HG02970 (cell line): ENCODE data around the gene IGFBP7.

ENCODE experiments used
- ATAC-seq: cut with Tn5 transposase; IDR thresholded peaks from one replicate; pipeline ENCODE4 v1.9.1; 2021; ENCODE audit warnings: mild to moderate bottlenecking, moderate library complexity, moderate number of reproducible peaks; ENCODE audit not compliant: unreplicated experiment, low FRiP score

IGFBP7 gene

DNA sequence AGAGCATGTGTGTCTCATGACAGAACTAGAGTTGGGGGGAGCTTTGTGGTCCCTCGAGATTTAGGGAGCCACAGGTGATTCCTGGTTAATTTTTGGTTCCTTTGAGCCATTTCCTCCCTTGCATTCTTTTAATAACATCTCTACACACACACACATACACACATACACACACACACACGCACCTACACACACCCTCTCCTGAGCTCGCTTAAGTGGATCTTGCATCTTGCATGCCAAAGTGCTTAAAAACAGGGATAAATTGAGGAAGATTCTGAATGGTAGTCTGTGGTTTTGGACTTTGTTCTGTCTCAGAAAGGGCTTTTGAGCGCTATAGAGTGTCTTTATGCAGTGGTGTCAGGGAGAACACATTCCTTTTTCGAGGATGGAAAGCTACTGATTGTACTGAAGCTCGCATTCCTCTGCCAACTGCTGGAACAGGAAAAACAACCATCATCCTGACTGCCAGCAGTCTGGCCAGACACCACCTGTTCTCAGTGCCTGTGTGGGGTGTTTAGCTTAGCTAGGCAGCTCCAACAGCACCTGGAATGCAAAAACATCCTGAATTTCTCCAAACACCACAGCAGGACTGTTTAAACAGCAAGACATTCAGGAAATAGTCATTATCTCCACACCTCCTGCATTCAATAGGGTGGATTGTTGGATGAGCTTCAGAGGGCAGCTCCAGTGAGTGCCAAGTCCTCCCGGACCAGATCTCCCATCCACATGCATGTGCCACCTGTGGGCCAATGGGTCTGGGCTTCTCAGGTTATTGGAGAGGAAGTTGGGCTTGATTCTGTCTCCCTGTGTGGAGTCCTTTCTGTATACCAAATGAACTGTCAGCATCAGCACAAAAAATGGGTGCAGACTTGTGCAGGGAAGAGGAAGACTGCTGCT, 21.9 kb upstream of the IGFBP7 start:
- ATAC-seq, result no peak

DNA sequence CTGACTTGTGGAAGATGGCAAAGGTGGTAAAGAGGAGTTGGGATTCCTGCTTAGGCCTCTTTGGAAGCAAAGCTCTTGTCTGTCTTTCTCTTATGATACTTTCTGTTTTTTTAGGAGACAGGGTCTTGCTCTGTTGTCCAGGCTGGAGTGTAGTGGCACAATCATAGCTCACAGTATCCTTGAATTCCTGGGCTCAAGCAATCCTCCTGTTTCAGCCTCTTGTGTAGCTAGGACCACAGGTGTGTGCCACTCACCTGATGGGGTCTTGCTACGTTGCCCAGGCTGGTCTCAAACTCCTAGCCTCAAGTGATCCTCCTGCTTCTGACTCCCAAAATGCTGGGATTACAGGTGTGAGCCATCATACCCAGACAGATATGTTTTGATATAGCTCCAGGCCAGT, 19.3 kb upstream of the IGFBP7 start:
- ATAC-seq, result no peak

DNA sequence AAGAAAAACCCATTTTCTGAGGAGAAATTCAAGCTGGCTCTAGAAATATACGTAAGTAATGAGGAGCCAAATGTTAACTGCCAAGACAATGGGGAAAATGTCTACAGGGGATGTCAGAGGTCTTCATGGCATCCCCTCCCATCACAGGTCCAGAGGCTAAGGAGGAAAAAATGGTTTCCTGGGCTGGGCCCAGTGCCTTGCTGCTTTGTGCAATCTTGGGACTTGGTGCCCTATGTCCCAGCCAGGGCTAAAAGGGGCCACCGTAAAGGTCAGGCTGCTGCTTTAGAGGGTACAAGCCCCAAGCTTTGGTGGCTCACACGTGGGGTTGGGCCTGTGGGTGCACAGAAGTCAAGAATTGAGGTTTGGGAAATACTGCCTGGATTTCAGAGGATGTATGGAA, 17.2 kb upstream of the IGFBP7 start:
- no peak for ATAC-seq

DNA sequence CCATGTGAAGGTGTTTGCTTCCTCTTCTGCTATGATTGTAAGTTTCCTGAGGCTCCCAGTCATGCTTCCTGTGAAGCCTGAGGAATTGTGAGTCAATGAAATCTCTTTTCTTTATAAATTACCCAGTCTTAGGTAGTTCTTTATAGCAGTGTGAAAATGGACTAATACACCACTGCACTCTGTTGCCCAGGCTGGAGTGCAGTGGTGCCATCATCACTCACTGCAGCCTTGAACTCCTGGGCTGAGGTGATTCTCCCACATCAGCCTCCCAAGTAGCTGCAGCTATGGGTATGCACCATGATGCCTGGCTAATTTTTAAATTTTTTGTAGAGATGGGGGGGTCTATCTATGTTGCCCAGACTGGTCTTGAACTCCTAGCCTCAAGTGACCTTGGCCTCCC, 15.8 kb upstream of the IGFBP7 start:
- ATAC-seq, result no peak

DNA sequence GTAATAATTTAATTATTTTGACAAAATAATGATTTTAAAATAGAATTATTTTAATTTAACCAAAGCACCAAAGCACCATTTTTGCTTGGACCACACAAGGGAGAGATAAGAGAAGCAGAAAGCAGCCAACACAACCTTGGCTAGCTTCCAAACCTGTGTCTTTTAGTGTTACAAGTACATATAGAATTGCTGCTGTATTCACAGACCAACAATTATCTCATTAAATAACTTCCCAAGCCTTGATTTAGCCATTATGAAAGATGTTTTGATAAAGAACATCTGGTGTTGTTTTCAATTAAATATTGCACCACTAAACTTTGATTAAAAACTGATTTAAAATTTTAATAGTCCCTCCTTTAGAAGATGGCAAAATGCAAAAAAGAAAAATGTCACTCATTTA, 14.0 kb upstream of the IGFBP7 start:
- no peak for ATAC-seq

DNA sequence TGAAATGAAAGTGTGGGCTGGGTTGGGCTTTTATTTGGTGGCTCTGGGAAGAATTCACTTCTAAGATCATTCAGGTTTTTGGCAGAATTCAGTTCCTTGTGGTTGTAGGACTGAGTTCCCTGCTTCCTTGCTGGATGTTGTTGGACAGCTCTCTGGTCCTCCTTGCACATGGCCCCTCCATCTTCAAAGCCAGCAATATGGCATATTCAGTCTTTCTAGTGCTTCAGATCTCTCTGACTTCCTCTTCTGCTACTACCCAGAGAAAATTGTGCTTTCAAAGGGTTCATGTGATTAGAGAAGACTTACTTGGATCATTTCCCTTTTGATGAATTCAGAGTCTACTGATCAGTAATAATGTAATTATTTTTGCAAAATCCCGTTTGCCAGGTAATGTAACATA, 12.8 kb upstream of the IGFBP7 start:
- no peak for ATAC-seq

DNA sequence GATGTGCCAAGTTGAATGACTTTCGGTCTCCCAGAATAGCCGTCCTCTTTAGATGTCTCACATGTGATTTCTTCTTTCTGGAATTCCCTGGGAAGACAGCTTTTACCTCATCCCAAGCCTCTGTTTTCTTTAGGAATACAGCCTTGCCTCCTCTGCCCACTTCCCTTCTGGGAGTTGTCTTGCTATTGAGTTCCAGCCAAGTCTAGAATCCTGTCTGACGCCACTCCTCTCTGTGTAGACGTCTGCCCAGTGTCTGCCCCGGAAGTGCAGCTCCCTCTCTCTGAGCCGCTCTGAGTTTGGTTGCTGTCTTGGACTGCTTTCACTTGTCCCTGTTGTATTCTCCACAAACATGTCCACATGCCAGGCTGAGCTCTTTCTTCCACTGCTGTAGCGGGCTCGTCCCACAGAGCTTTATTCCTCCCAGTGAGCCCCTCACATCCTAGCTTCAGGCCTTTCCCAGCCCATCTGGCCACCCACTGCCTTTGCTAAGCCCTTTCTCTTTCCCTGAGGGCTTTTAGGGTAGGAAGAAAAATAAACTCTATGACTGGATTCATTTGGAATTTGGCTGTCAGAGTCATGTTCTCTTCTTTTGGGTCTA, 9.0 kb upstream of the IGFBP7 start:
- no peak for ATAC-seq

DNA sequence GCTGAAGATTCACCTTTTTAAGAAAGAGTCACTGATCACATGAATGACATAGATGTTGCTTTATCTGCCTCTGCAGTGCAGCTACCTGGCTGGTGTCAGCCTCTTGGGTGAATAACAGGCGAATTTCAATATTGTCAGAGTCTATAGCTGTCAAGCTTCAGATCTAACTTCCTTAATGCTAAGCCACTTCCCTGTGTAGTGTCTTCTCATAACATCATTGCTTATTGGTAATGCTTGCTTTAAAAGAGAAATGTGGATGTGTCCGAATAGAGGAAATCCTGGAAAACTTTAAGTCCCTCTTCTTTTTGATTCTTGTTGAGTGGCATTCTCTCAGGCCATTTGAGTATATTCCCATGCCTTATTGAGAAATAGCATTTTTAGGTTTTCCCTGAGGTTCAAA, 7.3 kb upstream of the IGFBP7 start:
- no peak for ATAC-seq

DNA sequence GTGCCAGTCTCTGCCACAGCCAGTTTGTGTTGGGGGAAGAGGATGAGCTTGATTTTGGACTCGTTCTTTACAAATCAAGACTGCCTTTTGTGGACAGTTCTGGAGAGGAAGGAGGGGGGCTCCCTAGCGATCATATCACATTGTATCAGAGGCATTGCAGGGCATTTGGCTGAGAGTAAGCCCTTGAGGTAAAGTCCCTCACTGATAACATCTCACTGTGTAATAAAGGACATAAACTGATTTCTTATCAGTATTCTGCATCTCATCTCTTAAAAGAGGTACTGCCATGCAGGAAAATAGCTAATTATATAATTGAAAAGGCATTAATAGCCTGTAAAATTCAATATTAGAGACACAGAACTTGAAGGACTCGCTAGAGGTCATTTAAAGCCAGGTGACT, 6.1 kb upstream of the IGFBP7 start:
- no peak for ATAC-seq

DNA sequence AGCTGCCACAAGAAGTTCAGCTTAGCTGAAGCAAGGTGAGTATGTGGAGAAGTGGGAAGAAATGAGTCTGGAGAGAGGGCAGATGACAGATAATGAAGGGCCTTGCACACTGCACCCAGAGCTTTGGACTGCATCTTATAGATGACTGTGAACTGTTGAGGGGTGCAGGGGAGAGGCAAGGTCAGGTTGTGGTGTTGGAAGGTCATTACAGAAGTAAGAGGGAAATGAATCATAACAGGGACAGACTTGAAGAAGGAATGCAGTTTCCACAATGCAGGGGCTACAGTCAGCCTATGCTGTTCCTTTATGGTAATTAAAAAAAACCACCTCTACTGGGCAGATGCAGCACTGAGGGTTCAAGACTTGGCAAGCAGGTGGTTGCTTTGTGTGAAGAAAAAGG, 4.8 kb upstream of the IGFBP7 start:
- no peak for ATAC-seq

DNA sequence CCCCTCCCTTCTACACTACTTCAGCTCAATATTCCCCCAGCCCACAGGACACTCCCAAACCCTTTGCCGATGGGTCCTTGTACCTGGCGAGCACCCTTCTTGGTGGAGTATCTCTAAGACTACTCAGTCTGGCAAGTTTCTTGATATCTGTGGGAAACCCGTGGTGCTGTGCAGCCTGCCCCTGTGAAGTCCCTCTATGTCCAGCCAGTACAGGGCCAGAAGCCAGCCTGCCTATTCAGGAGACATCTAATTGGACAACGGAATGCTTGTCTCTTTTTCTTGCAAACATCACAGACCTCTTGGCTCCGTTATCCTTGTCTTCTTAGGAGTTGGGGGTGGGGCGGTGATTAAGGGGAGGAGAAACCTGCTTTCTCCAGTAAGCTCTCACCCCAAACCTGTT, 3.7 kb upstream of the IGFBP7 start:
- ATAC-seq, result no peak

DNA sequence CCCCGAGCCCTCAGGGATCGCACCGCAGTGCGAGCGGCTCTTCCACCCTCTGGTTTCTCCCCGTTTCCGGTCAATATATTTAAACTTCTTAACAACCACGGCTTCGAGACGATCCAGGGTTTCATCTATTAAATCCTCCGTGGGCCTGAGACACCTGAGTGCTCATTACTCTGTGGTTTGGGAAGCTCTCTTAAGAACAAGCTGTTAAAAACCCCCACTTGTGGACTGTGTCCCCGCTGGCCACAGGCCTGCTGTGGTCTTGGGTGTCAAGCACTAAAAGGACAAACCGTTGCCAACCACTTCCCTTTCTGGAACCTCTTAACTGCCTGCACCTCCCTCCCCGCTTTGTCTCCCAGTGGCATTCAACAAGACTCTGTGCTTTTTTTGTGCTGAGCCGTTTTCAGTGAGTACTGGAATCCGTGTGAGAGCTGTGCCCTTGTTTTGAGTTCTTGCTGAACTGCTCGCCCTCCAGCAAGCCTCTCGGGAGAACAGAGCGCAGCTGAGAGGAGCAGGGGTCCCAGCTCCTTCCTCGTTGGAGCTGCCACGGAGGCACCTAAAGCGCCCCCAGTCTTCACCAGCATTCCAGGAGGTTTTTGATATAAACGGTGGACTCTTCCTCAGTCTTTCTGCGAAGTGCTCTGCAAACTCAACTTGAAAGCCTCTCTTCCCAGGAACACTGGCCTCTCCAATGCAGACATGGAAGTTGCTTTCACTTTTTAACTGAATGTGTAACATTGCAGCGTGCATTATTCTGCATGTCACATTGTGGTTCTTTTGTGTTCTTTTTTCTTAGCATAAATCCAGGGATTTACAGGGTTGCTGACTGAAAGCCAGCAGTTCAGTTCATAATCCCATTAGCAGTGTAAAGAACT, 691 bp upstream of the IGFBP7 start:
- ATAC-seq, result no peak

DNA sequence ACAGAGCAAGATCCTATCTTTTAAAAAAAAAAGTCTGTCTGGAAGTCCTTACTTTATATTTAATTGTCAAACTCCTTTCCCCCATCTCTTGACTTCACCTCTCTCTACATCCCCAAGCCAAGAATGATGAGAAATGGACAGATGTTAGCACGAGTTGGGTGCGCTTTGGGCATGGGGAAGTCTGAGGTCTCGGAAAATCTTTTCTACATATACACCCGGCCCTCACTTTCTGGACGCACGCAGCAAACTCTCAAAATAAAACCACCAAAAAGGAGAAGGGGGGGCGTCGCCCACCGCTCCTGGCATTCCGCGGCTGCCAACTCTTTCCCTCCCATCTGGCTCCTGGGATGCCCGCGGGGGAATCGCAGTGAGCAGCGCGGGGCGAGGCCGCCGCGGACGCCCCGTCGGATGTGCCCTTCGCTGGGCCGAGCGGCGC, 756 bp downstream of the IGFBP7 start:
- ATAC-seq, result no peak

DNA sequence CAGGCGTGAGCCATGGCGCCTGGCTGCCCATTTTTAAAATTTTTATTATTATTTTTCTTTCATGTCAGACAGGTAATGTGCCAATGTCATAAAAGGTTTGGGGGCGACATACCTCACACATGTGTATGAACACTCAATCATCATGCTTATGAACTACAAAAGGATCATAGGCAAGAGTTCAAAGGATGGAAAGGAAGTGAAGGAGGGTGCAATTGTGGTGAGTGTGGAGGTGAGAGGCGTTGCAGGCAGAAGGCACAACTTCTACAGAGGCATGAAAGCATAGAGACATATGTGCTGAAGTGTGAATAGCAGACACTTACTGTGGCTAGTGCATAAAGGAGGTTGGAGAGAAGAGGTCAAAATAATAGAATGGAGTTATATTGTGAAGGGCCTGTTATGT, 4.0 kb downstream of the IGFBP7 start:
- no peak for ATAC-seq

DNA sequence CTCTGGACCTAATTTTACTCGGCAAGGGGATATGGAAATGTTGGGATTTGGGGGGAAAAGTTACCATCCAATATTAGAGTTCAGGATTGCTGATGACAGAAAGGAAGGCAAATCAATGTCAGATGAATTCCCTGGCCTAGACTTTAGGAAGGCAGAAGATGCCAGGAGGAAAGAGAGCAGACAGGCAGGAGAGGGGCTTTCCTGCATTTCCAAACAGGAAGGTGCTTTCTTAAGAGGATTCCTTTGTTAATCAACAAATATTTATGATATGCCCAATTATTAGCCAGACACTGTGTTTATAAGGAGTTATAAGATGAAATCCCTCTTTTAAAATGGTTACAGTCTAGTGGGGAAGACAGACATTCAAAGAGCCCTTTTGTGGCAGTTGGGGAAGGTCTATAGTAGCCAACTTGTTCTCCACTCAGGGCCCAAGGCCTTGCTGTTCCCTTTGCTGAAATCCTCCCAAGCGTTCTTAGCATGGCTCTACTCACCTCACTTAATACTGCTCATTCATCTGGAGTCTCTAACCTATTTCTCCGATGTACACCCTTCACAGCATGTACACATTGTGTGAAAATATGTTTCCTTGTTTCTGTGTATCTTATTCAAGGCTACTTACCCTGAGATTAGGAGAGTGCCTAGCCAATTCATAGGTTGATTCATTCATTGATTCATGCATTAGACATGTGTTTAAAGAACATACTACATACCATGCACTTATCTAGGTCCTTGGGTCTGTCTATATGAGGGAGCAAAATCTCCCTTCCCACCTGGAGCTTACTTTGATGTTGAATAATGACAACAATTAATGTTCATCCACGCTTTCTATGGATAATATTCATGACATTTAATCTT, 5.3 kb downstream of the IGFBP7 start:
- ATAC-seq, result no peak

DNA sequence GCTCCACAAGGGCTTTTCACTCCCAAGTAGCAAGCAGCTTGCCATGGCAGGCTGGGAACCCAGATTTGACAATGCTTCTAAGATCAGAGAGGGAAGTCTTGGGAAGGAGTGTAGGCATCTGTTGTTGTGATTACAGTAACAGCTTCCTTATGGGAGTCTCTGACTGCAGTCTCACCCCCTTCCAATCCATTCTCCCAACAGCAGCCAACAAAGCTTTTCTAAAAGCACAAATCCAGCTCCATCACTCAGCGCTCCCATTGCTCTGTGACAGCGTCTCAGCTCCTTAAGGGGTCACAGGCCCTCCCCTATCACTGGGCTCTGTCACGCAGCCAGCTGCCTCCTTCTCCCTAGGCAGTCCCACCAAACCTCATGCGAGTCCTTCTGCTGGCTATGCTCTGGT, 7.1 kb downstream of the IGFBP7 start:
- no peak for ATAC-seq

DNA sequence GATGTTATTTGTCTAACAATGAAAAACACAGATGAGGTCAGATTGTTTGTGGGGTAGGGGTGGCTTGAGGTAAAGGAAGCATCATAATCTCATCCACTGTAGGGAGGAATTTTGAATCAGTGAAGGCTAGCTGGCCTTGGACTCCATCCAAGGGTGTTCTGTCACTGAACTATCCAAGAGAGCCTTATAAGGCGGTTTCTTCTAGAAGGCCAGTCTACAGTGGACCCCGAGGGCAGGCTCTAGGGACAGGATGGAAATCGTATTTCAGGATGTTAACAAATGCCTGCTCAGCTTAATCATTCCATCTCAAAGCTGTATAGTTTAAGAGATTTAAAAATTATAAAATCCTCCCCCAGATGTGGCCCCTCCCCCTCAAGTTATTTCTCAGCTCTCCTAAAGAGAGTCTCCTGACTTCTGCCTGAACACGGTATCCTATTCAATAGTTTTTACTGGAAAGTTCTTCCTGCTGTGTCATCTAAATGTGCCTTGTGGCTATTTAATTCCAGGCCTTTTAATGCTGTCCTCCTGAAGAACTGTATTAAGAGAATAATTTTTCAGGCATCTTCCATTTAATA, 8.0 kb downstream of the IGFBP7 start:
- ATAC-seq, result no peak

DNA sequence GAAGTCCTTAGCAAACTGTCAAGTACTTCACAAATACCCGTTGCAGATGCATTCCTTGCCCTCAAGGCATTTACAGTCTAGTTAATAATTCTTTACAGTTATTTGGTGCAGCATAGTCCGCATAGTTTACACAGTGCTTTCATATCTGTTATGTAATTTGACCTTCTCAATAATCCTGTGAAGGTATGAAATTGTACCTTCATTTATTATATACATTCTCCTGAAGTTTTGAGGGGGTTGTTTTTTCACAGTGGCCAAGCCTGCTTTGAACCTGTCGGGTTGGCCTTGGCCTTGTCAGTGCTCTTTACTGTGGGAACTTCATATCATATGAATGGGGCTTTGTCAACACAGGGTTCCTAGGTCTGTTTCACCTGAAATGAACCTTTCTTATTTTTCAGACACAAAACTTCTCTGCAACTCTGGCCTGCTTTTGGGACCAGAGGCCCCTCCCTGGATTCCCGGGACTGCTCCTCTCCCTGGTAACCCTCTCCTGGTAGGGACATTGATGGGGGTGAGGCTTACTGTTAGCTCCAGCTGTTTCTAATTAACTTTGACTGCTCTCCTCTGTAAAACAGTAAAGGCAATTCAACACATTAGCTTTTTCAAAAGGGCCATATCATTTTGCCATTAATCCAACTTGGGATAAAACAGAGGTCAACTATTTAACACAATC, 9.1 kb downstream of the IGFBP7 start:
- no peak for ATAC-seq

DNA sequence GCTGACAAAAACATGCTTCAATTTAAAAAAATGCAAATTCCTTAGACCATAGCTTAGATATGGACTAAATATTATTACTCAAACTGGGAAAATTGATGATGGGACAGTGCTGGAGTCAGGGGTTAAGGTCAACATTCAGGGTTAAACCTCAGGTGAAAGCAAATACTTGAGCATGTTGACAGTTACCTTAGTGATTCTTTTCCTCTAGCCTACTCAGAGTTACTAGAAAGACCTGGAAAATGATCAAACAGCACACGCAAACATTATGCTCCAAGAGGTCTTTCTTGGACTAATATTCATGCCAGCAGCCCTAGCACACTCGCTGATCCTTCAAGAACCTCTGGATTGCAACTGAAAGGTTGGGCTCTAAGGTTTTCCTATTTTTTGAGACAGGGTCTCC, 10.8 kb downstream of the IGFBP7 start:
- ATAC-seq, result no peak
